Body of pancreas (tissue), 4 donors: Measurements from ENCODE around the gene AKR1D1.

ENCODE experiments used
- CTCF ChIP-seq, 7 experiments: fragments of 450-650 bp in 4 of 7; fragments of 200-600 bp in 3 of 7; sonication (generic) in 3 of 7; IDR thresholded peaks; one replicate each; pipeline ENCODE4 v1.5.1; 2016 to 2019; ENCODE audit warnings: antibody characterized with exemption in 7 of 7
- POLR2A ChIP-seq, 3 donors: fragments of 450-650 bp; IDR thresholded peaks; one replicate each; pipeline ENCODE4 v1.6.1; 2016; ENCODE audit warnings: antibody characterized with exemption in 3 of 3, mild to moderate bottlenecking in 2 of 3

DNA sequence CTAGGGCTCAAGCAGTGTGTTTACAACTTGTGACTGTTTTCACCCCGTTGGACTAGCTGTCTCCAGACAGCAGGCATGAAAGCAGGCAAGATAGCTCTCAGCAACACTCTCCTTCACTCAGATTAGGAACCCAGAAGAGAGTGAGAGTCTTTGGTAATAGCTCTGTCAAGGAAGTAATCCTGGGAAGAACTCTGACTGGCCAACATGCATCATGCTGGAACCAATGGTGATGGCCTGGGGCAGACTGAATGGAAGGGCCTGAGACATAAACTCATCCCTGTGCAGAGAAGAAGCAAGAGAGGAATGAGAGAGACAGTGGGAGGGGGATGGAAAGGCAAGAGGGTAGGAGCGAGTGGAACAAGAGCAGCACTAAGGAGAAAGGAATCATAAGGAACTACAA is 48.9 kb downstream of the AKR1D1 start:
- TF ChIP-seq CTCF (IDR thresholded peaks at IDR 0.05) (no peak), POLR2A (IDR thresholded peaks at IDR 0.05) (no peak)
